HCT116 (cell line): ENCODE measurements around the gene GLOD5. TPM values are rescaled to one million over a fixed set of nuclear protein-coding genes. Genes with fewer than 3 reads are reported as not detected.
A peak's percentile ranks its signal among the peaks of the same experiment; 100 is the strongest.

ENCODE experiments used
- ATAC-seq: fragments of 200-7000 bp; cut with Tn5 transposase; 2 replicates; pipeline ENCODE4 v1.9.1; 2020; ENCODE audit warnings: mild to moderate bottlenecking, moderate library complexity
- BruUV-seq: library from RNA; stranded (reverse); fragments of 400-500 nt; replicated peaks from 2 replicates; lab custom pipeline; 2021; lab: Mats Ljungman, UMichigan
- CTCF ChIA-PET: fragments of 300-600 bp; sonication (Branson Sonifier 250); formaldehyde crosslinking; loops from one replicate; lab custom pipeline; 2021; ENCODE audit warnings: antibody characterized with exemption; lab: Charles Lee
- POLR2A ChIA-PET: fragments of 300-600, 350-600 bp; sonication (Branson Sonifier 250); formaldehyde crosslinking; loops from one replicate; lab custom pipeline; 2021; ENCODE audit warnings: antibody characterized with exemption; lab: Charles Lee
- RAD21 ChIA-PET, 2 experiments: fragments of 300-600 bp; sonication (Branson Sonifier 250); formaldehyde crosslinking; loops; one replicate each; lab custom pipeline; 2023; ENCODE audit warnings: low total read pairs in 2 of 2; ENCODE audit not compliant: uncharacterized antibody in 2 of 2, unreplicated experiment in 2 of 2, low non-redundant PET in 1 of 2; lab: Charles Lee
- DNase-seq: peaks from one replicate; pipeline ENCODE4 v3.0.0-alpha.2; 2010; ENCODE audit warnings: low read depth, low spot score
- H2AFZ ChIP-seq: fragments of 200-600 bp; shearing (Covaris generic), sonication (generic); 2 replicates; pipeline ENCODE4 v1.6.1; 2017; ENCODE audit warnings: low read depth, mixed run types, mixed read lengths, antibody characterized with exemption, low read length; ENCODE audit not compliant: poor library complexity, severe bottlenecking
- H3K27ac ChIP-seq: 2 replicates; pipeline ENCODE4 v1.5.1; 2012; ENCODE audit warnings: low read depth, low read length
- H3K27me3 ChIP-seq: fragments of 200-600 bp; sonication (generic); 2 replicates; pipeline ENCODE4 v1.6.1; 2016; ENCODE audit warnings: mixed run types, low read length, mixed read lengths; ENCODE audit not compliant: insufficient read depth
- H3K36me3 ChIP-seq, 2 experiments: fragments of 200-500 bp in 1 of 2; fragments of 200-600 bp in 1 of 2; sonication (Bioruptor generic) in 1 of 2; sonication (generic) in 1 of 2; 2 replicates each; pipeline versions ENCODE4 v1.5.1 to v1.6.1; 2014 to 2016; ENCODE audit warnings: low read length in 2 of 2, inconsistent platforms in 1 of 2, mixed read lengths in 1 of 2, mixed run types in 1 of 2; ENCODE audit not compliant: insufficient read depth in 2 of 2, control insufficient read depth in 1 of 2
- H3K4me1 ChIP-seq, 2 experiments: fragments of 200-600 bp in 1 of 2; sonication (generic) in 1 of 2; 2 replicates each; pipeline versions ENCODE4 v1.5.1 to v1.6.1; 2012 to 2017; ENCODE audit warnings: low read length in 2 of 2, inconsistent platforms in 1 of 2, mild to moderate bottlenecking in 1 of 2, mixed read lengths in 1 of 2, mixed run types in 1 of 2, moderate library complexity in 1 of 2; ENCODE audit not compliant: insufficient read depth in 2 of 2, control insufficient read depth in 1 of 2
- H3K4me2 ChIP-seq: fragments of 200-600 bp; sonication (generic); 2 replicates; pipeline ENCODE4 v1.6.1; 2017; ENCODE audit warnings: mixed run types, low read length, mixed read lengths
- H3K4me3 ChIP-seq, 2 experiments: fragments of 200-600 bp in 1 of 2; sonication (generic) in 1 of 2; replicated peaks in 1 of 2; 2 replicates each; pipeline ENCODE4 v1.5.1; 2011 to 2016; ENCODE audit warnings: low read length in 2 of 2, control low read depth in 1 of 2, low read depth in 1 of 2, mild to moderate bottlenecking in 1 of 2, mixed read lengths in 1 of 2, mixed run types in 1 of 2
- H3K79me2 ChIP-seq: fragments of 200-600 bp; sonication (generic); 2 replicates; pipeline ENCODE4 v1.6.1; 2017; ENCODE audit warnings: mild to moderate bottlenecking, mixed run types, low read length, moderate library complexity, mixed read lengths; ENCODE audit not compliant: insufficient read depth
- H3K9ac ChIP-seq: fragments of 200-600 bp; sonication (generic); 2 replicates; pipeline ENCODE4 v1.6.1; 2016; ENCODE audit warnings: low read length, mixed read lengths
- H3K9me2 ChIP-seq: fragments of 200-600 bp; sonication (generic), shearing (Covaris generic); 2 replicates; pipeline ENCODE4 v1.6.1; 2017; ENCODE audit warnings: mixed run types, mild to moderate bottlenecking, moderate library complexity; ENCODE audit not compliant: insufficient read depth
- H3K9me3 ChIP-seq, 2 experiments: fragments of 200-500 bp in 1 of 2; fragments of 200-600 bp in 1 of 2; sonication (Bioruptor generic) in 1 of 2; sonication (generic) in 1 of 2; 2 replicates each; pipeline ENCODE4 v1.6.1; 2014 to 2017; ENCODE audit warnings: low read length in 2 of 2, mixed read lengths in 2 of 2, inconsistent platforms in 1 of 2, low read depth in 1 of 2, mild to moderate bottlenecking in 1 of 2, mixed run types in 1 of 2, moderate library complexity in 1 of 2; ENCODE audit not compliant: control insufficient read depth in 1 of 2, insufficient read depth in 1 of 2
- H4K20me1 ChIP-seq: fragments of 200-600 bp; sonication (generic), shearing (Covaris generic); 2 replicates; pipeline ENCODE4 v1.6.1; 2017; ENCODE audit warnings: mixed run types, mild to moderate bottlenecking, moderate library complexity; ENCODE audit not compliant: insufficient read depth
- CBX3 ChIP-seq: IDR thresholded peaks from 2 replicates; pipeline ENCODE4 v1.6.1; 2012; ENCODE audit warnings: low read depth
- EGR1 ChIP-seq: IDR thresholded peaks from 2 replicates; pipeline ENCODE4 v1.6.1; 2012; ENCODE audit warnings: low read depth
- EZH2phosphoT487 ChIP-seq: fragments of 200-600 bp; IDR thresholded peaks from 2 replicates; pipeline ENCODE4 v1.6.1; 2018; ENCODE audit warnings: antibody characterized with exemption, borderline replicate concordance
- POLR2A ChIP-seq: IDR thresholded peaks from 2 replicates; pipeline ENCODE4 v1.7.0; 2011; ENCODE audit warnings: borderline replicate concordance; ENCODE audit not compliant: insufficient read depth, insufficient read length; ENCODE audit errors: extremely low read depth
- POLR2AphosphoS5 ChIP-seq: IDR thresholded peaks from 2 replicates; pipeline ENCODE4 v1.6.1; 2011; ENCODE audit warnings: mild to moderate bottlenecking, low read depth, low read length, moderate library complexity
- RAD21 ChIP-seq: IDR thresholded peaks from 2 replicates; pipeline ENCODE4 v1.6.1; 2012; ENCODE audit warnings: low read depth, mild to moderate bottlenecking
- SP1 ChIP-seq: IDR thresholded peaks from 2 replicates; pipeline ENCODE4 v1.6.1; 2012; ENCODE audit warnings: low read depth
- TCF7L2 ChIP-seq: IDR thresholded peaks from 2 replicates; pipeline ENCODE4 v1.7.0; 2011; ENCODE audit warnings: borderline replicate concordance, inconsistent platforms; ENCODE audit not compliant: insufficient read depth, insufficient read length; ENCODE audit errors: extremely low read depth
- ZFX ChIP-seq: fragments of 450-650 bp; IDR thresholded peaks from 2 replicates; pipeline ENCODE4 v1.6.1; 2017
- ZNF274 ChIP-seq: fragments of 200-500 bp; sonication (Bioruptor generic); IDR thresholded peaks from 2 replicates; pipeline ENCODE4 v1.6.1; 2014; ENCODE audit warnings: mild to moderate bottlenecking, low read depth, low read length, inconsistent platforms
- intact Hi-C: fragments of 100-400 bp; cut with micrococcal nuclease; formaldehyde crosslinking; loops from 2 replicates; pipeline ENCODE4 v1.10.0; 2022
- total RNA-seq: library from RNA; stranded (reverse); gene quantifications from one replicate; pipeline ENCODE4 v1.2.1, GENCODE V29; 2021; ENCODE audit not compliant: unreplicated experiment
- TF ChIP-seq, protein P1 (sequence below): IDR thresholded peaks from 2 replicates; pipeline ENCODE4 v1.6.1; 2012

The GLOD5 gene
- total RNA-seq, 1 experiment from 2014 or later = not detected

DNA sequence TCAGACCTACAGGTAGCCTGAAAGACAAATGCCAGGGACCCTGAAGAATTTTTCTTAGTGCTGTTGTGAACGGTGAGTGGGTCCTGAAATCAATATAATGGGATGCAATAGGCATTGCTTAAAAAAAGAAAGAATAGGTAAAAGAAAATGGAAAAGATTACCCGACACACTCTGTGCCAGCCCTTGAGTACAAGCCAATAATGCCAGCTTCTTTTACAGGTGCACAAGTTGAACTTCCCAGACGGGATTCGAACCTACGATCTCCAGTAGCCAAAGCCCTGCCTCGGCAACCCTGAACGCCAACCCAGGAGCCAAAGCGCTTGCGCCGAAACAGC, 24.7 kb upstream of the GLOD5 start:
- peak overlapping the region; percentile 90 for H3K4me2 ChIP-seq
- no peaks in the 10 kb centered on the region for H3K27me3 ChIP-seq
- no peaks in the 10 kb centered on the region for H3K9me2 ChIP-seq
- ChIA-PET POLR2A (interaction anchor here (0.7 to 1.4 kb wide), 5 partner anchors 8 to 175 kb away, joined by 3 to 6 read pairs (median 3); partner anchors contain the start of genes HDAC6 and SLC35A2), CTCF (no interaction called here), RAD21 (no interaction called here)
- no peaks in the 10 kb centered on the region for H3K36me3 ChIP-seq
- no peak for DNase-seq
- no peak for TF ChIP-seq SP1
- H2AFZ ChIP-seq = no peak overlapping the region
- no peak for ATAC-seq
- intact Hi-C loops = no loop called here
- no peaks in the 10 kb centered on the region for H4K20me1 ChIP-seq
- H3K79me2 ChIP-seq = no peaks in the 10 kb centered on the region
- no TSS peak for BruUV-seq
- H3K4me3 ChIP-seq = peak overlapping the region; percentile 61 to 72
- H3K9ac ChIP-seq = peak overlapping the region; percentile 51
- H3K9me3 ChIP-seq = no peaks in the 10 kb centered on the region
- H3K27ac ChIP-seq = 0 out of 2 replicates have a peak overlapping the region, but pooled peaks have one; percentile 12
- H3K4me1 ChIP-seq = peaks cover 6 to 12% of the 10 kb centered on the region in 2 experiments; a peak in 3 of 4 replicates

DNA sequence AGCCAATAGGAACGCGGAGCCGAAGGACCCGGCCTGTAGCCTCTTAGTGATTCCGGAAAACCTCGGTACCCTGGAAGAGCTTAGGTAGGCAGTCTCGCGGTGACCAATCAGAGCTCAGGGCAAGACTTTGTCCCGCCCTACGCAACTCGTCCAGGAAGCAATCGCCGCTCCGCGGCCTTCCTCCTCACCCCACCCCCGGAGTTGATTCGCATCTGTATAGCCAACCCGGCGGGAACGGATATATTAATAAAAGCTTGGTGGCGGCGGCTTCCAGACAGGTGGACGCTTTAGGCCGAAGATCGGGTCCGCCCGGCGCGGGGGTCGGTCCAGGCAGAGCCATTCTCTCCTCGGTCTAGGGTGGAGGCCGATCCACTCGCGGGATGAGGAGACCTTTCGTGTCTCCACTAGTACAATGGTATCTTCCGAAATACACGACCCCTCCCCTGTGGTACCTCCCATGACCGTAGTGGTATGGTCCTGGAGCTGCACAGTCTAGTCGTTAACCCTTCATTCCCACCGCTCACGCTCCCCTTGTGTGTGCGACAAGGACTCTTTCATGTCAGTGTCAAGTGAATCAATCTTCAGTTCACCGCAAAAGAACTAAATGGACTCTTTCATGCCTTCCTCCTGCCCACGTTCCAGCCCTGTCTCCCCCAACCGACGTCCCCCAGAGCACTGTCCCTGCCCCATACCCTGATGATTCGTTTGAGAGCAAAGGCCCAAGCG, 24.2 kb upstream of the GLOD5 start:
- BruUV-seq = TSS peak; percentile 97
- Histone ChIP-seq H3K27ac (peak overlapping the region; percentile 84), H3K9ac (peak overlapping the region; percentile 74), H3K27me3 (no peaks in the 10 kb centered on the region), H3K79me2 (no peaks in the 10 kb centered on the region), H3K4me2 (peak overlapping the region; percentile 90), H3K9me2 (no peaks in the 10 kb centered on the region), H3K4me3 (peak overlapping the region; percentile 61 to 72), H3K36me3 (no peaks in the 10 kb centered on the region), H3K4me1 (peaks cover 6 to 12% of the 10 kb centered on the region in 2 experiments; a peak in 3 of 4 replicates), H3K9me3 (no peaks in the 10 kb centered on the region), H4K20me1 (no peaks in the 10 kb centered on the region), H2AFZ (no peak overlapping the region)
- ChIA-PET RAD21 (no interaction called here), CTCF (no interaction called here), POLR2A (interaction anchor here (0.7 to 1.4 kb wide), 6 partner anchors 9 to 174 kb away, joined by 3 to 6 read pairs (median 3); partner anchors contain the start of genes HDAC6 and SLC35A2)
- ATAC-seq (peak; percentile 98), DNase-seq (peak; percentile 95)
- TF ChIP-seq, protein P1, sequence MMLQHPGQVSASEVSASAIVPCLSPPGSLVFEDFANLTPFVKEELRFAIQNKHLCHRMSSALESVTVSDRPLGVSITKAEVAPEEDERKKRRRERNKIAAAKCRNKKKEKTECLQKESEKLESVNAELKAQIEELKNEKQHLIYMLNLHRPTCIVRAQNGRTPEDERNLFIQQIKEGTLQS = no peak
- TF ChIP-seq CBX3 = no peak
- peak; percentile 72 for TF ChIP-seq POLR2AphosphoS5
- no peak for TF ChIP-seq RAD21
- no peak for TF ChIP-seq EGR1
- peak; percentile 22; the same call in 1 of the 2 replicates for TF ChIP-seq ZFX
- no peak for TF ChIP-seq ZNF274
- TF ChIP-seq TCF7L2 = peak; percentile 48
- peak; percentile 40 for TF ChIP-seq POLR2A
- no peak for TF ChIP-seq EZH2phosphoT487
- intact Hi-C loops = no loop called here
